ENCODE measurements around the gene STX11.
A peak's percentile ranks its signal among the peaks of the same experiment; 100 is the strongest.

The STX11 gene

DNA sequence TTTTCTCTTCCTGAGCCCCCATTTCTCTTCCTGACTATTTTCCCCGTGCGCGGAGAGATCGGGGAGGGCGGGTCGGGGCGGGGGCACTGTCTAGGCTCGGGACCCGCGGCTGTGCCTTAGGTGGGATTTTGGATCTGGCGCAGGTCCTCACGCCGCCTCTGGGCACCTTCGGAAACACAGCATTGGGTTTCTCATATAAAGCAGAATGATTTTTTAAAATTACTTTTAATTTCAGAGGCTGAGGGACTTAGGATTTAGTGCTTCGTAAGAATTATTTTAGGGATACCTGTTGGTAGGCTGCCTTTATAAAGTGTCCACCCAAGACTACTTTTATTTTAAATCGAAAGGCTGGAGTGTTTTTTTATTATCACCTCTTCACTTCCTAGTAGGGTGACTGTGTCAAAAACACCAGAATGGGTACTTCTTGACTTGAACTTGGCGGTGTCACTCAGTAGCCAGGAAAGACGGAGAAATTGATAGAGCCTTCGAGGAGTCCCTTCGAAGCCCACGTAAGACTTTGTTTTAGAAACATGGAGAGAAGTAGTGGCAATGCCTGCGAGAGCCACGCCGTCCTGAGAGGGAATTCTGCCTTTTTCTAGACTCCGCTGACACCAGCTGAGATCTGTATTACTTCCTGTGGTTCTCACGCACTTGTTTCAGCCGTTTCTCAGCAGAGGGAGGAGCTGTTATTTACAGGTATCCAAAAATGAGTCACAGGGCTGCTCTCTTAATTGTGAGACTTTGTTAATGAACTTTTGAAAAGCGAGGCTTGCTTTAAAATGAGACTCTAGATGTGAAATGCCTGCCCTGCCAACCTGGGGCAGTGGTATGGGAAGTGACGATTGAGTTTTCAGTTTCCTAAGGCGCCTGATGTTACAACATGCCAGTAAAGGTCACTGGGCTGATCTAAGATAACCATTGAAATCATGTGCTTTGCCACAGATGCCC lies 667 bp downstream of the STX11 start:
- TF ChIP-seq, protein P1, sequence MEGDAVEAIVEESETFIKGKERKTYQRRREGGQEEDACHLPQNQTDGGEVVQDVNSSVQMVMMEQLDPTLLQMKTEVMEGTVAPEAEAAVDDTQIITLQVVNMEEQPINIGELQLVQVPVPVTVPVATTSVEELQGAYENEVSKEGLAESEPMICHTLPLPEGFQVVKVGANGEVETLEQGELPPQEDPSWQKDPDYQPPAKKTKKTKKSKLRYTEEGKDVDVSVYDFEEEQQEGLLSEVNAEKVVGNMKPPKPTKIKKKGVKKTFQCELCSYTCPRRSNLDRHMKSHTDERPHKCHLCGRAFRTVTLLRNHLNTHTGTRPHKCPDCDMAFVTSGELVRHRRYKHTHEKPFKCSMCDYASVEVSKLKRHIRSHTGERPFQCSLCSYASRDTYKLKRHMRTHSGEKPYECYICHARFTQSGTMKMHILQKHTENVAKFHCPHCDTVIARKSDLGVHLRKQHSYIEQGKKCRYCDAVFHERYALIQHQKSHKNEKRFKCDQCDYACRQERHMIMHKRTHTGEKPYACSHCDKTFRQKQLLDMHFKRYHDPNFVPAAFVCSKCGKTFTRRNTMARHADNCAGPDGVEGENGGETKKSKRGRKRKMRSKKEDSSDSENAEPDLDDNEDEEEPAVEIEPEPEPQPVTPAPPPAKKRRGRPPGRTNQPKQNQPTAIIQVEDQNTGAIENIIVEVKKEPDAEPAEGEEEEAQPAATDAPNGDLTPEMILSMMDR (IDR thresholded peaks at IDR 0.05; ENCODE audit: low read depth, low read length), result no peak
- H3K4me3 ChIP-seq (ENCODE audit: low read depth, low read length), result peak overlapping the region; percentile 73

DNA sequence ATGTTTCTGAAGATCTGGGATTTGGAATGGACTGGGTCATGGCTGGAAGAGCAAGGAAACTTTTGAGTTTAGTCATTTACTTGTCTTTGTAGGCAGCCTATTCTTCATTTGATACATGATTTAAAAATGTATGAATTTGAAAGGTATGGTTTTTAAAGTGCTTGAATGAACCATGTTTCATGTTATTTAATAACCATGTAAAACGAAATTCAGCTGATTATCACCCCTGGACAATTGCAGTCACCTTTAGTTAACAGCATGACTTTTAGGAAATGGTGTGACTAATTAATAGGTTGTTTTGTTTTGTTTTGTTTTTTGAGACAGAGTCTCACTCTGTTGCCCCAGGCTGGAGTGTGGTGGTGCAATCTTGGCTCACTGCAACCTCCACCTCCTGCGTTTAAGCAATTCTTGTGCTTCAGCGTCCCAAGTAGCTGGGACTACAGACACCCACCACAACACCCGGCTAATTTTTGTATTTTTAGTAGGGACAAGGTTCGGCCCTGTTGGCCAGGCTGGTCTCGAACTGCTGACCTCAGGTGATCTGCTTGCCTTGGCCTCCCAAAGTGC lies 2.1 kb downstream of the STX11 start:
- H3K4me3 ChIP-seq (ENCODE audit: low read depth, low read length), result no peak overlapping the region
- TF ChIP-seq, protein P1 (IDR thresholded peaks at IDR 0.05; ENCODE audit: low read depth, low read length), result no peak

DNA sequence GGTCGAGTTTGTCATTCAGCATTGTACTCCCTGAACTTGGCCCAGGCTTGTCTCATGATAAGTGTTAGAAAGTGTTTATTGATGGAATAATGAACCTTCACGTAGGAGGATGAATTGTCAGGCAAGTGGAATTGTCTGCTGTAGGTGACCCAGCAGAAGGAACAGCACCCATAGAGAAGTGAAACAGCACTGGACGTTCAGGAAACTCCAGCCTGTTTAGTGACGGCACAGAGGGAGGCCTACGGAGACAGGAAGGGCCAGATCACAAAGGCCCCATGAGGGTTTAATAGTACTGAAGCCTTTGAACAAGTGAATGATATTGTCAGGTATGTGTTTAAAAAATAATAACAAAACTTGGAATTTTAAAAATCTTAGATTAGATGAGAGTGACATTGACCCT lies 2.9 kb downstream of the STX11 start:
- TF ChIP-seq, protein P1 (IDR thresholded peaks at IDR 0.05; ENCODE audit: low read depth, low read length), result no peak
- no peak overlapping the region for H3K4me3 ChIP-seq (ENCODE audit: low read depth, low read length)

DNA sequence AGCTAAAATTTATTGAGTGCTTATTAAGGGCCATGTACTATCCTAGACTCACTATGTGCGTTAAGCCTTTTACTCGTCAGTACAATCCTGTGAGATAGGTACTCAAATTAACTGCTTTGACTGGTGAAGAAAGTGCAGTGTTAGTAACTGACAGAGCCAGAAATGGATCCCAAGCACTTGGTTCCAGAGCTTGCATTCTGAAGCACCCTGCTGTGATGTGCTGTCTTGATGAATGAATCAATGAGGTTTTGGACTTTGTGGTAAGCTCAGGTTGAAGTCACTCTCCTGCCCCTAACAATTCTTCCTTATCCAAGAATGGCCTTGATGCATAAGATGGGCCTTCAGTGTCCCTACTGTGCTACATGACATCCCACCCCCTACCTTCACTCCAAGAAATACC lies 3.7 kb downstream of the STX11 start:
- TF ChIP-seq, protein P1 (IDR thresholded peaks at IDR 0.05; ENCODE audit: low read depth, low read length), result no peak
- no peak overlapping the region for H3K4me3 ChIP-seq (ENCODE audit: low read depth, low read length)

DNA sequence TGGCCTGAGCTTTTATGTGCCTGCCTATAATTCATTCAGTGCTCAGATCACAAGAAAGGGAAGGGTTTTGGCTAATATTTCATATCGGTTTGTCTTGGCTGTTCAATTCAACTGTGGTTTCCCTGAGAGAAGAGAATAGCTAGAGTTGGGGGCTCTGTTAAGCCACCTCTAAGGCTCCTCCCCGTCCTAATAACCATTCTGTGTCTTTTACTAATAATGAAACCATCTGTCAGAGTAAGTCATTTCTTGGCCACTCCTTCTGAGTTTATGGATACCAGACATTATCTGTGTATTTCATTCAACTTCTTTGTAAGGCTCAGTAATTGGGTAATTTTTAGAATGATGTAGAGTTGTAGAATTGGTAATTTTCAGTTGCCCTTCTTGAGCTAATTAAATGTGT lies 5.2 kb downstream of the STX11 start:
- TF ChIP-seq, protein P1 (IDR thresholded peaks at IDR 0.05; ENCODE audit: low read depth, low read length), result no peak
- H3K4me3 ChIP-seq (ENCODE audit: low read depth, low read length), result no peak overlapping the region

DNA sequence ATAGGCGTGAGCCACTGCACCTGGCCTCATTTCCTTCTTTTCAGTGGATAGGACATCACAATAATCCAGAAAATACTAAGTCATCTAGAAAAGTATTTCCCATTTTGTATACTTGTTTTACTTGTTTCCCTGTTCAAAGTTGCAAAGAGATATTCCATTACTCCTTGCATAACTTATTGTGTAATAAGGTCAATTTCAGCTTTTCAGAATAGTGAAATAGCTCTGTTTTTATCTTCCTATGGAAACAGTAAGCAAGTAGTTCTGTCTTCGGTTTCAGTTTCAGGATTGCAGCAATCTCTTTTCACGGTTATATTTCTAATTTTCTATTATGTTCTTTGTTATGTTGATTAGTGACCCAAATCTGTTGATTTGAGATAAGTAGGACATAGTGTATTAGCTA lies 6.0 kb downstream of the STX11 start:
- no peak overlapping the region for H3K4me3 ChIP-seq (ENCODE audit: low read depth, low read length)
- TF ChIP-seq, protein P1 (IDR thresholded peaks at IDR 0.05; ENCODE audit: low read depth, low read length), result no peak

DNA sequence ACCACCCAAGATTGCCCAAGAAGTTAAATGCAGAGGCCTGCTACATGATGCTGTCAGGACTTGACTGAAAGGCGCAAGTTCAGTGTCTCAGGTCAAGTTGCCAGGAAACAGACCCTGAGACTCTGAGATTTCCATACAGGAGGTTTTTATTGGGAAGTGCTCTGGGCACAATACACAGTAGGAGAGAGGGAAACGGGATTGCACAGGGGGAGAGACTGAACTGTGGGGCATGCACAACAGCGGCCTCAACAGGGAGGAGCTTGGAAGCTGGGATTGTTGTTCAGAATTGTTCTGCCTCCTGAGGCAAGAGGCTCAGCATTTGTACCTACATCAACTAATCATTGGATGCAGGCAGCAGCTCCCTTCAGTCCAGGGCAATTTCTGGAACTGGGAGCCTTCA lies 6.7 kb downstream of the STX11 start:
- TF ChIP-seq, protein P1 (IDR thresholded peaks at IDR 0.05; ENCODE audit: low read depth, low read length), result no peak
- no peak overlapping the region for H3K4me3 ChIP-seq (ENCODE audit: low read depth, low read length)
